Gastroesophageal sphincter (tissue), 4 donors: ENCODE measurements around the gene MAP3K20. TPM values are rescaled to one million over a fixed set of nuclear protein-coding genes. Genes with fewer than 3 reads are reported as not detected.

Source experiments
- ATAC-seq: fragments of 150-250 bp; one replicate; pipeline ENCODE4 v1.9.1; 2016; ENCODE audit warnings: mild to moderate bottlenecking, moderate library complexity
- H3K27ac ChIP-seq, 4 donors: fragments of 200-600 bp; sonication (generic) in 3 of 4; 1 replicate in 3 of 4; 2 replicates in 1 of 4; pipeline ENCODE4 v1.5.1; 2016 to 2019
- H3K27me3 ChIP-seq: fragments of 200-600 bp; sonication (generic); one replicate; pipeline ENCODE4 v1.5.1; 2019
- H3K36me3 ChIP-seq, 2 donors: fragments of 200-600 bp; sonication (generic); one replicate each; pipeline ENCODE4 v1.5.1; 2019; ENCODE audit warnings: control low read depth in 1 of 2
- H3K4me1 ChIP-seq, 3 donors: fragments of 200-600 bp; sonication (generic); 1 replicate in 2 of 3; 2 replicates in 1 of 3; pipeline ENCODE4 v1.5.1; 2016 to 2019; ENCODE audit warnings: control low read depth in 2 of 3
- H3K4me3 ChIP-seq, 2 donors: fragments of 200-600 bp; sonication (generic); one replicate each; pipeline ENCODE4 v1.5.1; 2019; ENCODE audit warnings: mild to moderate bottlenecking in 1 of 2, moderate library complexity in 1 of 2
- H3K9me3 ChIP-seq, 3 donors: fragments of 200-600 bp; sonication (generic); one replicate each; pipeline ENCODE4 v1.5.1; 2017 to 2019; ENCODE audit warnings: control low read depth in 2 of 3
- CTCF ChIP-seq, 4 experiments: fragments of 200-600 bp in 2 of 4; fragments of 450-650 bp in 2 of 4; sonication (generic) in 1 of 4; IDR thresholded peaks; one replicate each; pipeline ENCODE4 v1.5.1; 2017 to 2019; ENCODE audit warnings: antibody characterized with exemption in 4 of 4, mild to moderate bottlenecking in 2 of 4, moderate library complexity in 2 of 4
- EP300 ChIP-seq: sonication (generic); formaldehyde crosslinking; IDR thresholded peaks from one replicate; pipeline ENCODE4 v1.6.1; 2017; ENCODE audit warnings: antibody characterized with exemption, mild to moderate bottlenecking
- POLR2A ChIP-seq, 2 donors: fragments of 450-650 bp; IDR thresholded peaks; one replicate each; pipeline ENCODE4 v1.6.1; 2017; ENCODE audit warnings: antibody characterized with exemption in 2 of 2, mild to moderate bottlenecking in 2 of 2, moderate library complexity in 1 of 2
- POLR2AphosphoS5 ChIP-seq: sonication (generic); formaldehyde crosslinking; IDR thresholded peaks from one replicate; pipeline ENCODE4 v1.6.1; 2017; ENCODE audit warnings: antibody characterized with exemption
- WGBS, 2 donors: methylation state at CpG; one replicate each; pipeline ENCODE4 v1.1.5; 2018; ENCODE audit warnings: low coverage in 1 of 2; 5-methylcytosine and 5-hydroxymethylcytosine counted together
- total RNA-seq, 4 donors: library from RNA; depleted of rRNA; stranded (reverse); fragments of >200 nt; gene quantifications; one replicate each; pipeline ENCODE4 v1.1.0, GENCODE V29; 2016

The MAP3K20 gene
- total RNA-seq, 4 donors from 2014 or later: 318 to 496 (median 327) TPM

GRCh38 chr2:173079141-173079540 is 3.5 kb downstream of the MAP3K20 start:
- Histone ChIP-seq H3K27ac (peak overlapping the region in 3 of 4 donors; percentile 71 to 99 (median 98)), H3K27me3 (no peaks in the 10 kb centered on the region), H3K4me3 (peak overlapping the region; percentile 67 to 89), H3K9me3 (no peaks in the 10 kb centered on the region), H3K36me3 (no peaks in the 10 kb centered on the region), H3K4me1 (peaks cover 8 to 80% (median 13%) of the 10 kb centered on the region in 3 donors)
- no peak for ATAC-seq
- 48 to 56% methylated on average over 3 of the region's 3 CpGs for WGBS, 2 donors
- TF ChIP-seq POLR2AphosphoS5: no peak
- no peak for TF ChIP-seq POLR2A (IDR thresholded peaks at IDR 0.05)
- TF ChIP-seq EP300: no peak

- no peak for TF ChIP-seq POLR2AphosphoS5
- Histone ChIP-seq H3K9me3 (no peaks in the 10 kb centered on the region), H3K27me3 (no peaks in the 10 kb centered on the region), H3K36me3 (no peaks in the 10 kb centered on the region), H3K4me3 (no peak overlapping the region), H3K27ac (peak overlapping the region in 2 of 4 donors; percentile 49 to 98), H3K4me1 (peaks cover 8 to 80% (median 12%) of the 10 kb centered on the region in 3 donors)
- no peak for ATAC-seq
- WGBS, 2 donors: 69 to 93% methylated on average over 5 to 6 of the region's 6 CpGs
Measured at GRCh38 chr2:173079973-173080860, 4.6 kb downstream of the MAP3K20 start.

- Histone ChIP-seq H3K4me3 (no peak overlapping the region), H3K36me3 (no peaks in the 10 kb centered on the region), H3K4me1 (peaks cover 10 to 100% (median 37%) of the 10 kb centered on the region in 3 donors), H3K27ac (peak overlapping the region; percentile 76 to 96 (median 82)), H3K9me3 (no peaks in the 10 kb centered on the region), H3K27me3 (no peaks in the 10 kb centered on the region)
- ATAC-seq: peak; percentile 59
- TF ChIP-seq EP300 (no peak), POLR2AphosphoS5 (peak; percentile 52), CTCF (IDR thresholded peaks at IDR 0.05) (no peak), POLR2A (IDR thresholded peaks at IDR 0.05) (no peak)
- WGBS, 2 donors: 14 to 29% methylated on average over 2 of the region's 2 CpGs
Measured at GRCh38 chr2:173086518-173087213, 11.0 kb downstream of the MAP3K20 start.

- 8 to 17% methylated on average over 1 of the region's 1 CpG for WGBS, 2 donors
- no peak for ATAC-seq
- Histone ChIP-seq H3K36me3 (peaks cover 0 to 3% of the 10 kb centered on the region in 2 donors), H3K4me3 (no peak overlapping the region), H3K27me3 (no peaks in the 10 kb centered on the region), H3K9me3 (no peaks in the 10 kb centered on the region), H3K4me1 (peaks cover 10 to 100% (median 40%) of the 10 kb centered on the region in 3 donors), H3K27ac (peak overlapping the region; percentile 76 to 96 (median 82))
- TF ChIP-seq POLR2AphosphoS5 (peak; percentile 64), EP300 (no peak)
Measured at GRCh38 chr2:173087214-173087581, 11.6 kb downstream of the MAP3K20 start.

GRCh38 chr2:173087793-173088496 is 12.3 kb downstream of the MAP3K20 start:
- H3K4me3 ChIP-seq: no peak overlapping the region
- ATAC-seq: no peak
- TF ChIP-seq CTCF (IDR thresholded peaks at IDR 0.05) (no peak), POLR2A (IDR thresholded peaks at IDR 0.05) (no peak), POLR2AphosphoS5 (no peak), EP300 (no peak)
- WGBS, 2 donors: 63 to 68% methylated on average over 4 of the region's 4 CpGs
- H3K36me3 ChIP-seq: peaks cover 0 to 7% of the 10 kb centered on the region in 2 donors
- no peaks in the 10 kb centered on the region for H3K9me3 ChIP-seq
- peak overlapping the region; percentile 76 to 96 (median 82) for H3K27ac ChIP-seq
- H3K27me3 ChIP-seq: no peaks in the 10 kb centered on the region
- H3K4me1 ChIP-seq: peaks cover 10 to 100% (median 44%) of the 10 kb centered on the region in 3 donors
